Measurements from ENCODE around the gene MPC1. TPM values are rescaled to one million over a fixed set of nuclear protein-coding genes. Genes with fewer than 3 reads are reported as not detected.

The MPC1 gene
- total and polyA plus RNA-seq, 2 donors from 2014 or later, result 74.1 to 313 TPM

DNA sequence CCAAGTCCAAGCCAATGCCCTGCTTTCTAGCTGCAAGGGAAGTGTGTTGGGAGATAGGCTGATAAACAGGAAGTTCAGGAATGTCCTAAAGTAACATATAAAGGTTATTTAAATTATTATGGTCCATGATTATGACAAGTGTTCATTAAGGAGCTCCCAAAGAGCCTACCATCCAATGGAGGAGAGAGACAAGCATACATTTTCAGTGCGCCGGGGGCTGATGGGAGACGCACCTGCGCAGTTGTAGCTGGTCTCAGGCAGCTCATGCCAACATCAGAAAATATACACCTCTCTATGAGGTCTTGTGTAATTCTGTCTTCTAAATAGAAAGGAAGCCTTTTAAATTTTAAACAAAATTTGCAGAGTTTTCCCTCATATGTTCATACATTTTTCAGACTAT is 27.8 kb downstream of the MPC1 start:
- no peak for TF ChIP-seq CTCF (IDR thresholded peaks at IDR 0.05; ENCODE audit: borderline replicate concordance, extremely low read depth, insufficient read depth)
- no peak overlapping the region for H3K4me3 ChIP-seq (ENCODE audit: low read length in 3 of 3)
- H3K9ac ChIP-seq (ENCODE audit: low read length in 3 of 3), result no peak overlapping the region
- no peak for DNase-seq
- no peaks in the 10 kb centered on the region for H3K36me3 ChIP-seq (ENCODE audit: control insufficient read depth in 2 of 3, insufficient read depth in 3 of 3, low read length in 3 of 3)
- H3K4me1 ChIP-seq (ENCODE audit: control insufficient read depth in 2 of 3, insufficient read depth in 2 of 3, low read depth in 1 of 3, low read length in 3 of 3), result no peaks in the 10 kb centered on the region
- intact Hi-C loops (cut with DNase I), result no loop called here
- FAIRE-seq, result no peak
- H3K9me3 ChIP-seq (ENCODE audit: control insufficient read depth in 2 of 3, insufficient read depth in 1 of 3, low read length in 3 of 3), result no peaks in the 10 kb centered on the region
- H3K27me3 ChIP-seq (ENCODE audit: control insufficient read depth, insufficient read depth, low read length), result no peaks in the 10 kb centered on the region
- H3K27ac ChIP-seq (ENCODE audit: low read depth in 2 of 2, low read length in 2 of 2), result no peak overlapping the region

DNA sequence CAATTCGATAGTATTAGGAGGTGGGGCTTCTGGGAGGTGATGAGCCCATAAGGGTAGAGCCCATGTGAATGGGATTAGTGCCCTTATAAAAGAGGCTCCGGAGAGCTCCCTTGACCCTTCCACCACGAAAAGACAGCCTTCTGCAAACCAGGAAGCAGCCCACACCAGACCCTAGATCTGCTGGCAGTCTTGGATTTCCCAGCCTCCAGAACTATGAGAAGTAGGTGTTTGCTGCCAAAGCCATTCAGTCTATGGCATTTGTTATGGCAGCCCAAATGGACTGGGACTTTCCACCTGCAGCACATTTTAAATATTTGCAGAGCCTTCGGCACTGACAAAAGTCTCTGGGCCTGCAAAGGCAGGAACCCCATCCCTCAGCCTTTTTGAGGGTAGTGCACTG is 28.6 kb downstream of the MPC1 start:
- Histone ChIP-seq H3K9ac (ENCODE audit: low read length in 3 of 3) (no peak overlapping the region), H3K36me3 (ENCODE audit: control insufficient read depth in 2 of 3, insufficient read depth in 3 of 3, low read length in 3 of 3) (no peaks in the 10 kb centered on the region), H3K27ac (ENCODE audit: low read depth in 2 of 2, low read length in 2 of 2) (no peak overlapping the region), H3K9me3 (ENCODE audit: control insufficient read depth in 2 of 3, insufficient read depth in 1 of 3, low read length in 3 of 3) (no peaks in the 10 kb centered on the region), H3K4me3 (ENCODE audit: low read length in 3 of 3) (no peak overlapping the region), H3K4me1 (ENCODE audit: control insufficient read depth in 2 of 3, insufficient read depth in 2 of 3, low read depth in 1 of 3, low read length in 3 of 3) (no peaks in the 10 kb centered on the region), H3K27me3 (ENCODE audit: control insufficient read depth, insufficient read depth, low read length) (no peaks in the 10 kb centered on the region)
- FAIRE-seq, result no peak
- DNase-seq, result no peak
- intact Hi-C loops (cut with DNase I), result no loop called here
- no peak for TF ChIP-seq CTCF (IDR thresholded peaks at IDR 0.05; ENCODE audit: borderline replicate concordance, extremely low read depth, insufficient read depth)

DNA sequence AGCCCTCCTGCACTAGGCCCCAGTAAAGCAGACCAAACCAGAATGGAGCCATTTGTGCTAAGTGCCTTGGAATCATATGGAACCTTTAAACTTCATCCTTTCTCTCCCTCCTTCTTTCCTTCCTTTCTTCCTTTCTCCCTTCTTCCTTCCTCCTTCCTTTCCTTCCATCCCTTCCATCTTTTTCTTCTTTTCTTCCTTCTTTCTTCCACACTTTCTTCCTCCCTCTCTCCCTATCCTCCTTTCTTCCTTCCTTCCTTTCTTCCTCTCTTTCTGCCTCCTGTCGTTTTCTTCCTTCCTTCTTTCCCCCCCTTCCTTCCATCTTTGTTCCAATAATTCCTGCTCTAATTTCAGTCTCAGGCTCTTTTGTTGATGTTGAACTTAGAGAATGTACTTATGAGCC is 29.2 kb downstream of the MPC1 start:
- H3K36me3 ChIP-seq (ENCODE audit: control insufficient read depth in 2 of 3, insufficient read depth in 3 of 3, low read length in 3 of 3), result no peaks in the 10 kb centered on the region
- no peak for TF ChIP-seq CTCF (IDR thresholded peaks at IDR 0.05; ENCODE audit: borderline replicate concordance, extremely low read depth, insufficient read depth)
- H3K4me1 ChIP-seq (ENCODE audit: control insufficient read depth in 2 of 3, insufficient read depth in 2 of 3, low read depth in 1 of 3, low read length in 3 of 3), result no peaks in the 10 kb centered on the region
- H3K27me3 ChIP-seq (ENCODE audit: control insufficient read depth, insufficient read depth, low read length), result no peaks in the 10 kb centered on the region
- H3K9ac ChIP-seq (ENCODE audit: low read length in 3 of 3), result no peak overlapping the region
- DNase-seq (no peak), FAIRE-seq (no peak)
- H3K4me3 ChIP-seq (ENCODE audit: low read length in 3 of 3), result no peak overlapping the region
- H3K9me3 ChIP-seq (ENCODE audit: control insufficient read depth in 2 of 3, insufficient read depth in 1 of 3, low read length in 3 of 3), result no peaks in the 10 kb centered on the region
- no peak overlapping the region for H3K27ac ChIP-seq (ENCODE audit: low read depth in 2 of 2, low read length in 2 of 2)
- intact Hi-C loops (cut with DNase I), result no loop called here

GRCh38 chr6:166352923-166353322 is 29.8 kb downstream of the MPC1 start:
- Histone ChIP-seq H3K36me3 (ENCODE audit: control insufficient read depth in 2 of 3, insufficient read depth in 3 of 3, low read length in 3 of 3) (no peaks in the 10 kb centered on the region), H3K9ac (ENCODE audit: low read length in 3 of 3) (no peak overlapping the region), H3K27ac (ENCODE audit: low read depth in 2 of 2, low read length in 2 of 2) (no peak overlapping the region), H3K27me3 (ENCODE audit: control insufficient read depth, insufficient read depth, low read length) (no peaks in the 10 kb centered on the region), H3K4me1 (ENCODE audit: control insufficient read depth in 2 of 3, insufficient read depth in 2 of 3, low read depth in 1 of 3, low read length in 3 of 3) (no peaks in the 10 kb centered on the region), H3K4me3 (ENCODE audit: low read length in 3 of 3) (no peak overlapping the region), H3K9me3 (ENCODE audit: control insufficient read depth in 2 of 3, insufficient read depth in 1 of 3, low read length in 3 of 3) (no peaks in the 10 kb centered on the region)
- DNase-seq, result no peak
- no peak for TF ChIP-seq CTCF (IDR thresholded peaks at IDR 0.05; ENCODE audit: borderline replicate concordance, extremely low read depth, insufficient read depth)
- intact Hi-C loops (cut with DNase I), result no loop called here
- no peak for FAIRE-seq

Data from kidney (tissue), 14 donors.